ENCODE measurements around the gene PCBD1.

PCBD1 gene

DNA sequence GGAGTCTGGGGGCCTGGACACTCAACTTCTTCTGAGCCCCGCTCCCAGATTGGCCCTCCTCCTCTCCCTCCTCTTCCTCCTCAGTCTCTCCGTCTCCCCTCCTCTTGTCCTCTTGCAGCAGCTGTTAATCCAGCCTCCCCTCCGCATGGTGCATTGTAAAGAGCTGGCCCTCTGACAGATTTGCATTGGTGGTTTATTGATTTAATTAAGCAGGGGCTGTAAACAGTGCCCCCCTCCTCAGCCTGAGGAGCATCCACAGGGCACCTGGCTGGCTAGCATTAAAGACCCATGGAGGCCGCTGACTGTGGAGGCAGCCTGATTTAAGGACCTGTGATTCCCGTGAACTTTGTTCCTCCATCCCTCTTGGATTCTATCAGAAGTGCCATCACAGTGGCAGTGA lies 28.9 kb upstream of the PCBD1 start:
- no peak for DNase-seq

DNA sequence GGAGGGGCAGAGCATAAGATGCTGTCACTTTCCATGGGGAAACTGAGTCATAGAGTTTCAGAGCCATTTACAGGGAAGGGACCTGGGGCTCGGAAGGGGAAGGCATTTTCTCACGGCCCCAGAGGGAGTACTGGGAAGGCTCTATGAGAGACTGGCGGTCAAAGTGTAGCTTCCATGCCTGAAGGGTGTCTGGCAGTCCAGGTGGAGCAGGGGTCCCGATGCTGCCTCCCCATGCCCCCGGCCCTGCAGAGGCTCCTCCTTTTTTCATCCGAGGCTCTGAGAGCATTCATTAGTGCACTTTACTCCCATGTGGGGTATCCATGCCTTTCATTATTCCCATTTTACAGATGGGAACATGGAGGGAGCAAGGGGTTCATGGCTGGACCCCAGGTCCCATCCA lies 27.9 kb upstream of the PCBD1 start:
- no peak for DNase-seq

DNA sequence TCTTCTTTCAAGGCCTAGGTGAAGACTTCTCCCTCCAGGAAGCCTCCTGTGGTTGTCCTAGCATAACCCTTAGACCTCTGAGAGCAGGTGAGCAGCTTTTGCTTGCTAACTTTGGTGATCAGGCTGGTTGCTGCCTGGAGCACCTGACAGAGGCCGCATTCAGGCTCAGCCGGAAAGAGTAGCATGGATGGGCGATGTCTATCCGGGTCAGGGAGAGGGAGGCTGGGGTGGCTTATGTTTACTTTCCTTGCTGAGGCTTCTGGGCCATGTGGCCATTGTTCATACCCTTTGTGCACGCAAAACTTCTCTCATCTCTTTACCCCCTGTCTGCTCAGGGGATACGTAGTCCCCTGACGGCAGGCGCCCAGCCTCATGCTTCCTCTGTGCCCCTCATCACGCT lies 27.4 kb upstream of the PCBD1 start:
- DNase-seq, result no peak

DNA sequence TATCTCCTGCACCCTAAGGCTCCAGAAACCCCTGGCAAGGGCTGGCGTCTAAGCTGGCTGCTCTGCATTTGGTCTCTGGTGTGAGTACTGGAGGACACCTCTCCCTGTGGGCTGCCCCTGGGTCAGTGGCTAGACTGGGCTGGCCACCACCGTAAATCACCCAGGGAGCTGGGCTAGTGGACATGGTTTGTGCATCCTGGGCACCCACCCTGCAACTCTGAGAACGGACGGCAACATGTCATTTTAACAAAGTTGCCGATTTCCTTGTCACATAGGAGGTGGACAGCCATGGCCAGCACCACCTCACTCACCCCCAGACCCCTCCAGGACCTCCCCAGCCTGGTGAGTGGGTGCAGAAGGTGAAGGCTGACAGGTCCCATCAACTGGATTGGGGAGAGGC lies 26.8 kb upstream of the PCBD1 start:
- DNase-seq, result no peak

DNA sequence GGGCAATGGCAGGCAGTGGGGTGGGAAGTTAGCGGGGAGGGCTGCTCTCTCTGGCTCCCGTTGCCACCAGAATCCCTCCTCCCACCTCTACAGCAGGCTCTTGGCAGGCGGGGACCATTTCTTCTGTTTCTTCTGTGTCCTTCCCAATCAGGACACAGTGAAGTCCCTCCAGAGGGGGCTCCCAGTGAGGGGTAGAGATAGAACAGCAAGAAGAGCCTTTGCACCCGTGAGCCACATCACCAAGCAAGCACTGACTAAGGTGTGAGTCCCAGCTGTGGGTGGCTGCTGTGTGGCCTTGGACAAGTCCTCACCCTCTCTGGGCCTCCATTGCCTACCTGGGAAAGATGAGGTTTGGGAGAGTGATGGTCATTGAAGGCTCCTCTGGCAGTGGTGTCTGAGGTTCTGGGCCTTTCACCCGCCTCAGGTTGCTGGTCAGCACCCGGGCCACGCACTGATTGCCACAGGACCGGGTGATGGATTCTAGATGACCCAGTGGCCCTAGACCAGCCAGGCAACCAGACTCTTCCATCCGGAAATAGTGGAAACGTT lies 26.0 kb upstream of the PCBD1 start:
- no peak for DNase-seq

DNA sequence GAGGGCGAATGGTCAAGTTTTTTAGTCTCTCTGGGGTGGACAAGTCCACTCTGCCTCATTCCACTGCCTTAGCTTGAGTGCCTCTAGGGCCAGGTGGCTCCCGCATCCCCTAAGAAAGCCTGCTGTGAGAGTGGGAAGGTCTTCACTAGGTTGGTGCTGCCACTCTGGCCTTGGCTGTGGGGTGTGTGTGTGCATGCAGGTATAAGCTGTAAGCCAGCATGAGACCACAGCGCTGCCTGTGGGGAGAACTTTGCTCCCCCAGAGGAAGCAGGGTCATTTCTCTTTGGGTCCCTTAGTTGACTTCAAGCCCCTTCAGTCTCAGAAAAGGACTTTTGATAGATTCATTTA lies 25.5 kb upstream of the PCBD1 start:
- DNase-seq, result no peak

DNA sequence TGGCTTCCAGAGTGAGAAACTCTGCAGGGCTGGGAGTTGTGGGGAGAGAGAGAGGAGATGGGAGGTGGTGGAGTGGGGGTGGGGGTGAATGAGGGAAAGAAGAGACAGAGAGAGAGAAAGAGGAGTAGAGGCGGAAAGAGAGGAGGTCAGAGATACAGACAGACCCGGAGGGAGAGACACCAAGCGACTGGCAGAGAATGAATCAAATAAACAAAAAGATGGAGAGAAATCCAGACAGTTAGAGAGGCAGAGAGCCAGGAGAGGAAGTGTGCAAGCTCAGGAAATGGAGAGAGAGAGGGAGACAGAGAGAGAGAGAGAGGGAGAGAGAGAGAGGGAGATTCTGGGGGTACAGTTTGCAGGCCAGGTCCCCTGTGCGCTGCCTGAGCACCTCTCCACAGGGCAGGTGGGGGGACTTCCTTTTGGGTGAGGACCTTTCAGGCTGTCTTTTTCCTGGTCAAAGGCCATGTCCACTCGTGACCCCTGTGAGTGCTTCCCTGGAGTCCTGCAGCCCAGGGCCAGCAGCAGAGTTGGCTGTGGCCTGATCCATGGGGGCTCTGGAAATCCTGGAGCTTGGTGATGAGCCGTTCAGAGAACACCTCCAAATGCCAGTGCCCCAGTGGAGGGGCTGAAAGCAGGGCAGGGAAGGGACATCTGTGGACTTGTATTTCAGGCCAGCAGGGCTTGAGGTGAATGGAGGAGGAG lies 25.0 kb upstream of the PCBD1 start:
- no peak for DNase-seq

DNA sequence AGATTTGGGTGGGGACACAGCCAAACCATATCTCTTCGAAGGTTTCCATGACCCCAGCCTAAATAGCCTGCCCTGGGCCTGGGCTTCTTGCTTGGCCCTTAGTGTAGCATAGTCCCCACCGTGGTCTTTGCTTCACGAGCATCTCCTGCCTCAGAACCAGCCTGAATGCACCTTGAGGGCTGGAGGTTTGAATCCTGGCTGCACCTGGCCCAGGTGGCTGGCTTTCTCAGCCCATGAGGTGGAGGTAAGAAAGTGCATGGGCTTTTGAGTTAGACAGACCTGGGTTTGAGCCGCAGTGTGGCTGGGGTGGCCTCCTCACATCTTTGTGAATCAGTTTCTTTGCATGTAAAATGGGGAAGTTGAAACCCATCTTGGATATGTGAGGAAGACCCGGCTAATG lies 24.2 kb upstream of the PCBD1 start:
- no peak for DNase-seq

DNA sequence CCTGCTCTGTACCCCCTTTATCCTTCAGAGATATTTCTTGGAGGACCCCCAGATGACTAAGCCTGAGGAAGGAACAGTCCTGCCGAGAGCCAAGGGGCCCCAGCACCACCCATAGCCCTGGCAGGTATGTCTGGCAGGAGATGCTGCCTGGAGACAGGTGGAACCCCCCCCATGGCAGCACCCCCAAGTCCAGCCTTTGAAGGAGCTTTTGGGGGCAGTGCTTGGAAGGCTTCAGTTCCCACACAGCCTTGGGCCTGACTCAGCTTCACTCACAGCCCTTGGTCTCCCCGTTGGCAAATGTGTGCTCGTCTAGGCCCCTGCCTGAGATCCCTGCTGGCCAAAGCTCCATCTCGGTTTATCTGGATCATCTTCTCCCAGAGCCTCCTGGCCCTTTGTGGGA lies 23.0 kb upstream of the PCBD1 start:
- no peak for DNase-seq

DNA sequence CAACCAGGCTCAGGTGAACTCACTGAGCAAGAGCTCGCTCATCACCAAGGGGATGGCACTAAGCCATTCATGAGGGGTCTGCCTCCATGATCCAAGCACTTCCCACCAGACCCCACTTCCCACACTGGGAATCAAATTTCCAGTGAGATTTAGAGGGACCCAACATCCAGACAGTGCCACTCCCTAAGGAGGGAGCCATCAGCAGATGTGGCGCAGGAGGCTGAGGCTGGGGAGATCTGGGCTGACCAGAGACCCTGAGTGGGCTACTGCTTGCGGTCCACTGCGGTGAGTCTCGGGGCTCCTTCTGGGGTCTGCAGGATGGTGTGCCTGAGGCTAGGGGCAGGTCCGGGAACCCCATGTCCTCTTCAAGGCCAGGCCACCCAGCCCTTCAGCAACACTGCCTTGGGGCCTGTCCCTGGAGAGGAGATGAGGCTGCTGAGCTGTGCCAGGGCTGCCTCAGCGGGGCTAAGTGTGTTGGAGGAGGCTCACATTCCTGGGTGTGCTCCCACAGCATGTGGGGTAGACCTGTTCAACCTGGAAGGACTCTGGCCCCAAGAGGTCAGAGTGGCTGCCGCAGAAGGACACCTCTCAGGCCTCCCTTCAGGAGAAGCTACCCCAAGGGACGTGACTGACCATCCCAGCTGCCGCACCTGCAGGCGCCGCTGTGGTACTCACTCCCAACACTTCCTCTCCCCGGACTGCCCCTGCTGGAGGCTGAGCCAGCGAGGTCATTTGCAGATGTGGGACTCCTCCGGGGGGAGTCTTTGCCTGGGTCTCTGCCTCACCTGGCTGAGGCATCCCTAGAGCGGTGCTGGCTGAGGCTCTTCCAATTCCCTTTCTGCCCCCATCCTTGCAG lies 22.3 kb upstream of the PCBD1 start:
- no peak for DNase-seq

DNA sequence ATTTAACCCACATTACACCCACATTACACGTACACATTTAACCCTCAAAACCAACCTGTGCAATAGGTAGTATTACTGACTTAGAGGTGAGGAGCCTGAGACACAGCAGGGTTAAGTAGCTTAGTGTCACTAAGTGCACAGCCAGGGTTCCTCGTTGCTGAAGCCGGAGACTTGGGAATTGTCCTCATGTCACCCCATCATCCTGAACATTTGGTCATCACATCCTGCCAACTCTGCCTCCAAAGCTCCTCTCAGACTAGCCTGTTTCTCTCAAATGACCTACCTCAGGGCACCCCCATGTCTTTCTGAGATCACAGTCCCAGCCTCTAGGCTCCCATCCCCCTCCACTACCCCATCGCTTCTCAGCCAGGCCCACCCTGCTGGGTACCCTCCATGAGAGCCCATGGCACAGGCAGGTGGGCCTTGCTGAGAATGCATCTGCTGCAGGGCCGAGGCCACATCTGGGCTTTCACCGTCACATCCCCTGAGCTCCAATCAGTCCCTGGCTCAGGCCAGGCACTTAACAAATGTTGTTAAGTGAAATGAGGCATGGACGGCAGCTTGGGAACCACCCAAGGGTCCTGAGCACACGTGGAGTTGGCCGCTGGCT lies 21.1 kb upstream of the PCBD1 start:
- no peak for DNase-seq

DNA sequence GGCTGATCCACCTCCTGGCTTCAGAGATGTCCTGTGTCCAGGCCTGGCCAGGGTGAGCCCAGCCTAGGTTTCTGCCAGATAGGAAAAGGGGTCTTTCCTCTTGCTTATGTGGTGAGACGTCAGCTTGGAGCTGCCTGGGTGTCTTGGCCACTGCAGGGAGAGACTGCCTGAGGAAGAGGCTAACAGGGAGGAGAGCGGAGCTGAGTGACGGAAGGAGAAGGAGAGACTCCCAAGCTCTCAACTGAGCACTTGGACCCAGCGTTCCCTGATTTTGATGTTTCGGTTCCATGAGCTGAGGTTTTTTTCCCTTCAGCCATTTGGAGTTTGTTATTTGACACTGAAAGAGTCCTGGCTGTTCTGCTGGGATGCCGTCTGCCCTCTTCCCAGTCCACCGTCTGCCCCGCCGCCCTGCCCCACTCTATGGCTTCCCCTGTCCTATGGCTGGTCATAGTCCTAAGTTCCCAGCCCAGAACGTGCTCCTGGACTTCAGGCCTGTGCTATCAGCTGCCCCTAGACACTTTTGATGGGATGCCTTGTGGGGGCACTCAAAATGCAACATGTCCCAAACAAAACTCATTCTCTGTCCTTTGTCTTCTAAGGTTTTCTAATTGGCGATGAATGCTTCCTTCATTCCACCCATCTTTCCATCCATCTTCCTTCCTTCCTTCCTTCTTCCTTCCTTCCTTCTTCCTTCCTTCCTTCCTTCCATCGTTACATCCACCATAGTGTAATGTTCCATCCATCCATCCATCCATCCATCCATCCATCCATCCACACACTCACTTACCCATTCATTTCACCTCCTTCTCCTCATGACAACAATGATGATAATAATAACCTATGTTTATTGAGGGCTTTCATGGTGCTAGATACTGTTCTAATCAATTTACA lies 20.3 kb upstream of the PCBD1 start:
- no peak for DNase-seq

DNA sequence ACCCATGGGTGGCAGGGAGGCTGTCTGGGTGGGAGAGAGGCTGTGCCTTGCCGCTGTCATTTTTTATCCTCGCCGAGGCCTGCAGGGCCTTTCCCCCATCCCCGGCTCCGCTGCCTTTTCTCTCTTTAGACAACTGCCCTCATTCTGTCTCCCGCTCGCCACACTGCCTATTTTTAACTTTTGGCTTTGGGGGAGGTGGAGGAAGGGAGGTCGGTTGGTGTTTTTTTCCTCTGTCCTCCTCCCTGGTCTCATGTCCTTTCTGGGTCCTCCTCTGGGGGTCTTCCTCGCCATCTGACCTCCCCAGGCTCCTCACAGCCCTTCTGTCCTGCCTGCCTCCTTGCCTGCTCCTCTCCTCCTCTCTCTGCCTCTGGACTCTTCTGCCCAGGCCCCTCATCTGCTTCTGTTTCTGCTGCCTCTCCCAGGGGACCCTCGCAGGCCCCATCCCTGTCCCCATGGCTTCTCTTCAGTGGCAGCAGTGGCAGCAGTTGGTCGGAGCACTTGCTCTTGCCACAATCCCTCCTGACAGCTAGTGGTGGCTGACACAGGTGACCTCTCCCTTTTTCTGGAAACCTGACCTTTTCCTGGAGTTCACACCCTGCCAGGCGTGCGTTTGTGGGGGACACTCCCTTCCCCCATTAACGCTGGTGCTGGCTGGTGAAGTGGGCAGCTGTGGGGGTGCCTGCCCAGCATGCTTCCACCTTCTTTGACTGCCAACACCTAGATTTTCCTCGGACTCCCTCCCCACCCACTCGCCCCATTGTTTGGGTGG lies 19.5 kb upstream of the PCBD1 start:
- DNase-seq, result no peak

DNA sequence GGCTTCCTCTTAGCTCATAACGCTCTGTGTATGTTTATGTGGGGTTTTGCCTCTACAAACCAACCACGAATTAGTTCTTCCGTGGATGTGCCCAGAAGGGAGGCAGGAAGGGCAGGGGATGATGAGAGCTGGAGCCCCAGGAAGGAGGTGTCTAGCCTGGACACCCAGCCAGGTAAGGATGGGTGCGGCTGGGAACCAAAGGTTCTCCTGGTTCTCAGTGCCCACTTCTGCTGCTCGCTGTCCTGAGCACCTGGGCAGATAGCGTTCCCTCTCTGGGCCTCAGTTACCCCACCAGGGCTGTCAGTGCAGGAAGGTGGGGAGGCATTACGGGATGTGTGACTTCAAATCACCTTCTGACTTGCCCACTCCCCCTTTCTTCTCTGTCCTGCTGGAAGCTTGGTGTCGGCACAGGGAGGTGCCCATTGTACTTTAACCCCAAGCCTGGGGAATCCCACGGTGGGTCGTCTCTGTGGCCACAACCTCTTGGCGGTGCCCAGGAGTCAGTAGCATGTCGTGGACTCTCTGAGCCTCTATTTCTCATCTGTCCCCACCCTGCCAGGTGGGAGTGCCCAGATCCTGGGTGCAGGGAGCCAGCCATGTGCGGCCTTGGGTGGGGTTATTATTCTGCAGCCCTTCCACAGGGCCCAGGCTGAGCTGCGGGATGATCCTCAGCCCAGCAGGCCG lies 18.7 kb upstream of the PCBD1 start:
- no peak for DNase-seq

DNA sequence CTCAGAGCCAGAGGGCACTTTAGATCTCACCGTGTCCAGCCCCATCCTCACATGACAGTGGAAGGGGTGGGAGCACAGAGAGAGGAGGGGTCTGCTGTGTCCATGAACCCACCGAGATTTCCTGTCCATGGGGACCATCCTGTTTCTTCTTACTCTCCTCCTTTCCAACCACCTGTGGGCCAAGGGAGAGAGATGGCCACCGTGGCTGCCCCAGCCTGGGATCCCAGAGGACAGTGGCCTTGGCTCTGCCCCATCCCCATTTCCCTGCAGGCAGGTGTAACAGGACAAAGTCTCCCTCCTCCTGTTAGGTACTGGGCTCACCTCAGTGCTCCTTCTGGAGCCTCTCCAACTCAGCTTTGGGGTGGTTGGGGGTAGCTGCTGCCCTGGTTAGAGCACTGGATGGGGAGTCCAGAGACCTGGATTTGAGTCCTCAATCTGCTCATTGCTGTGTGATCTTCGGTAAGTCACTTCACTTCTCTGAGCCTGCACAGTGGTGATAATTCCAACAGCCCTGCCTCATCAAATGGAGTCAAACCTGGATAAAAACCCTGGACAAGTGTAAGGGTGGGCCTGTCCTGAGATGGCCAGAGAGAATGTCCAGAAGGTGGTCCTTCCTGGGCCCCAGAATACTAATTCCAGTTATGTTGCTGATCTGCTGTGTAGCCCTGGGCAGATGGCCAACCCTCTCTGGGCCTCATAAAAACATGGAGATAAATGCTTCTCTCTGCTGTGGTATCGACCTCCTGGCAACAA lies 17.8 kb upstream of the PCBD1 start:
- no peak for DNase-seq

DNA sequence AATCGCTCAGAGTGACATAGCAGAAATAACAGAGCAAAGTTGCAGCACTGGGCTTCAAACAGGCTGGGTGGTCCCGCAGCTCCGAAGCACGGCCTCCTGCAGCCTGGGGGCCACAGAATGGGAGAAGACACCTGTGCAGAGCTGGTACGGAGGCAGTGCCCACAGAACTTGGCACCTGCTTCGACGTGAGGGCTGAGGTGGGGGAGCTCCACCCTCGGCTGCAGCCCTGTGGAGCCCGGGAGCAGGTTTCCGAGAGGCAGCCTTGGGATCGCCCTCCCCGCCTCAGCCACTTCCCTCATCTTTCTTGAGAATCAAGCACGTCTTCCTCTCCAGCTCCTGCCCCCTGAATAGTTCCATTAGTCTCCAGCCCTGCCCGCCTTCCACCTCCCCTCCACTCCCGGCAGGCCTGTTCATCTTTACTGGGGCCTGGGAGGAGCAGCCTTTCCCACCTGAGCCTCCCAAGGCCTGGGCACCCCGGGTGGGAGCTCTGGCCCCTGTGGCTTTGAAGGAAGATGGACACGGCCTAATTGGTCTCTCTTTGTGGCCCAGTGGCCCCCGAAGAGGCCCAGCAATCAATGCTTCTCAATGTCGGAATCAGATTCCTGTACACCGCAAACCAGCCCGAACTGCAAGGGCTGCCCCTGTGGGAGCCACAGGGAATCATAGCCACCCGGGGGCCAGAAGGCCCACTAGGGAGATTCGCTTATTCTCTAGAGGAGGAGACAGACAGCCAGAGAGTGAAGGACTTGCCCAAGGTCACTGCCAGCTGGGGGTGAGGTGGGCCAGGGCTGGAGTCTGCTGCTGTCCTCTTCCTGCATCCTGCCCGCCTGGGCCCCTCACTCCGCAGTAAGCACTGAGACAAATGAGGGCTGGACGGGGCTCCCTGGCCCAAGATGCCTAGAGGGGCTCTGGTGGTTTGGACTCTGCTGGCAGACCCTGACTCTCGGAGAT lies 17.0 kb upstream of the PCBD1 start:
- DNase-seq, result no peak

DNA sequence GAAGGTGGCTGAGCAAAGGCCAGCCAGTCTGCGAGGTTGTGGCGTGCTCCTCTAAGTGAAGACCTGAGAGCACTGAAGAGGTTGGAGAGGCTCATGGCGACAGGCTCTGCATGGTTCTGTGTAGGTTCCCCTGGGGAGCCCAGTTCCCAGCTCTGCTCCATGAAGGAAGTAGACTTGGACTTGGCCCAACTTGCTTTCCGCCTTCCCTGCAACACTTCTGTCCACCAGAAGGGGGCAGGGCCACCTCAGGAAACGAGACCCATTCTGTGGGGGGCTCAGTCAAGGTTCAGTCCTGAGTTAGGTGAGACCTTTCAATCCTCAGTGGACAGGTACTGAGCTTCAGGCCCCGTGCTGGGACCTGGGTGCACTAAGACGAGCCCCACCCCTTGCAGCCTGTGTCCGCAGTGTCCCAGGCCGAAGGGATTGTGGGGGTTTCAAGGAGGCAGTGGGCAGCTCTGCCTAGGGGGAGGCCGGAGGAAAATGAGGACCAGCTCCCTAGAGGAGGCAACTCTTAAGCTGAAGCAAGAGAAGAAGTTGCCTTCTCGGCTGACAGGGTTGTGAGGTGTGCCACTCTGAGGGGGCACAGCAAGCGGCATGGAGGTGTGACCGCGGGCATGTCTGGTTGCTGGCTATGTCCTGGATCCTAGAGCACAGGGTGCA lies 15.0 kb upstream of the PCBD1 start:
- DNase-seq, result peak; percentile 60

DNA sequence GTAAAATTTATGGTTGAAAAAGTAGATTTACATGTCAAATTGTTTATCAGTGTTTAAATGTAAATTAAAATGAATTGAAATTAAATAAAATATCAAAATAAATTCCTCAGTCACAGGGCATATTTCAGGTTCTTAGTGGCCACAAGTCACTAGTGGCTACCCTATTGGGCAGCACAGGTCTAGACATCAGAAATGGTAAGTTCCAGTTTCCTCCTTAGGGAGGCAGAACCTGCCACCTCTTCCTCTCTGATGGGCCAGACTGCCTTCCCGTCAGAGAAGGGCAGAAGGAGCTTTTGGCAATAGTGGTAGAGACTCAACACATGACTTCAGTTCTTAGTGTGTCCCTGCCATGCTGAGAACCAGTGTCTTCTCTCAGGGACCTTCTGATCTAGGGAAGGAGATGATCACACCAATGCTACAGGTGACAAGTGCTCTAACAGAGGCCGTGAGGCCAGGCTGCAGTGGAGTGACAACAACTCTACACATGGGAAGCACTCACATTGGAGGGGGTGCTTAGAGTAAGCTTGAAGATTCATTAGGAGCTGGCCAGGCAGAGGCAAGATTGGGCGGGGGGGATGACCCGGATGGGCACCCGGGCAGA lies 14.4 kb upstream of the PCBD1 start:
- peak; percentile 12 for DNase-seq

Measured in OCI-M1 (cell line).